GOT3 (cell line): Measurements from ENCODE around the gene SLC24A3.

Experiments
- DNase-seq: peaks from one replicate; lab custom pipeline; 2025; ENCODE audit warnings: mixed read lengths; lab: John Stamatoyannopoulos, UW

Gene SLC24A3

DNA sequence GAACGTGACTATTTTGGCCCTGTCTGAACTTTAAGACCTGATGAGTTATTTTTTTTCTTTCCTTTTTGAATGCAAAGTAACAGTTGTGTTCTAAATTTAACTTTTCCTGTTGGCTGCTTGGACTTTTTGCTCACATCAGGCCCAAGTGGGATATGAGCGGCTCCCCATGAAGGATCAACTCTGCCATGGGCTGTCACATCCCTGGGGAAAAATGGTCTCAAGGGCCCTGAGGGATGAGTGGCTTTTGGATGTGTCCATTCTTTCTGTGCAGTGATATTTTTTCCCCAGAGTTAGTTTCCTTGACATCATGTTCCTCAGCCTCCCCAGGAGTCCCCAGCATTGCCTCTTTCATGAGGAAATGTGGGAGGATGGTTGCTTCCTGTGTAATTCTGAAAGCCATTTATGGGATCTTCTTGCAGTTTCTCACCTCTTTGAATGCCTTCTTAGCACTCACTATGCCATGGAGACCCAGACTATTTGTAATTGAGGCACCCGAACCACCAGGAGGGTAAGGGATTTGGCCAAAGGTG lies 92.5 kb downstream of the SLC24A3 start:
- no peak for DNase-seq

GRCh38 chr20:19308146-19308545 lies 95.7 kb downstream of the SLC24A3 start:
- no peak for DNase-seq

DNA sequence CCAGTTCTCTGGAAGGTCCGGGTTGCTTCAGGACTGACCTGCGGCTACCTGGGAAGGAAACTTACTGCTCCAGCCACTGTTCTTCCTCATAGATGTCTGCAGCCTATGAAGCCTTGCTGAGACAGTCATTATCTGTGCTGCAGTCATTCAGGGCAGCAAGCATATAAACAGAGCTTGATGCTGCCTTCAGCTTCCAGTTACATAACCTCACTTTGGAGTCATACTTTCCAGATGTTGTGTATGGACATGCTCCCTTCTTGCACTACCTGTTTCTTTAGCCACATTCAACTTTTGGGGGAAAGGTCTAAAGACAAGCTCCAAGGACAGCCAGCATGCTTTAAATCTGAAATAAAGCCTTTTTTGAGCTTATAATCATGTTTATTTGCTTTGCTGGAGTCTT lies 98.1 kb downstream of the SLC24A3 start:
- no peak for DNase-seq

GRCh38 chr20:19313342-19314069 lies 101.1 kb downstream of the SLC24A3 start:
- DNase-seq, result no peak

DNA sequence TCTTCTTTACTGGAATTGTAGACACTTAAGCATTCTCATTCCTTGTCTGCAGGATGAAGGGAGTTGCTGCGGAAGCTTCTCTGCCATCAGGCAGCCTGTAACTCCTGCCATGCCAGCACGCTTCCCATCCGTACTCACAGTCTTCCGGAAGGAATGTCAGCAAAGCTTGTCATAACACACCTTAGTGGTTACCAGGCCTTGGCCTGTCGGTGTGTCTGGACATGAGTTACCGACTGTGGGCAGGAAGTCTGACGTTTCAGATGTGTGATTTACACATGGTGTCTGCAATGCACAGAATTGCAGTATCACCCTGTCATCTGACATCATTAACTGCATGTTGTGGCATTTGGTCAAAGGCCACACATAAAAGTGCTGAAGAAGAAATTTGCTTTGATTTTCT lies 102.2 kb downstream of the SLC24A3 start:
- no peak for DNase-seq

DNA sequence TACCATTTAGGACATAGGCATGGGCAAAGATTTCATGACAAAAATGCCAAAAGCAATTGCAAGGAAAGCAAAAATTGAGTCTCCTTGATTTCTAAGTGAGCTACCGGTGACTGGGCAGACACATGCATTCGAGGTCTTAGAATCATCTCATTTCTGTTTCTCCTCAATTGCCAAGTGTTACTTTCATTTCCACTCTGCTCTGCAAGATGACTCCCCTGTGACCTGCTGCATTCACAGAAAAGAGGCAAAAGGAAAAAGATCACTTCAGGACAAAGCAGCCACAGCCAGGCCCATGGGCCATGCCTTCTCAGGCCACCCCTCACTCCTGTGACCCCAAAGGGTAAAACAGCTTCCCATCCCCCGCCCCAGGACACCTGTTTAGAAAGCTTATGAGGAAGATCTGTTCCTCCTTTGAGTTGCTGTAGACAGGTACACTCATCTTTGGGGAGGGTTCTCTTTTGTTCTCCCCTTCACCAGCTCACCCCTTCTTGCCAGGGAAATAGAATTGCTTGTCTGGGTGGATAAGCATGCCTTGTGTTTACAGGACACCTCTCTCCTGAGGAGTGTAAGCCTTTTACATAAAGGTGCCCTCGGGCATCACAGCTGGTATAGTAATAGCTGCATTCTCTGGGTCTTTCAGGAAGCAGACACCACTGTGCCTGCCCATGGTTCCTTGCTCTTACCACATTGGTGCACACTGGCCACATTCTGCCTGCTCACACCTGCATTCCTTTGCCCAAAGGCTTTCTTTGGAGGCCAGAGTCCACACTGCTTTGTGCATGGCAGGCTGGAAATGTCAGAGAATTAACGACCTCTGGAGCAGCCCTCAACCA lies 105.0 kb downstream of the SLC24A3 start:
- no peak for DNase-seq

DNA sequence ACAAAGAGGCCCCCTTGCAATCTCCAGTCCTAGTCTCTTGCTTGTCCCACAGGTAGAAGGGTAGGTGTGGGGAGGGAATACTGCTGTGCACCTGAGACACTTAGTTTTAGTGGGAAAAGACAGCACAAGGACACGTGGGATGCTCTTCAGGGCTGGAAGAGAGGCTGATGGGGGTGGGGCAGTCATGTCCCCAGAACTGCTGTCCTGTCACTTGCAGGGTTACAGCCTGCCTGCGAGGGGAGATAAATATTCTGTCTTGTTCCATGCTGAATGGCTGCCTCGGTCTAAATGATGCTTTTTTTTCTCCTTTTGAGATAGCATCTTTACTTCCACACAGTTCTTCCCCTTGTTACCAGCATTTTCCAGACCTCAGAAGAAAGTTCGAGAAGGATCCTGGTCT lies 106.2 kb downstream of the SLC24A3 start:
- no peak for DNase-seq

DNA sequence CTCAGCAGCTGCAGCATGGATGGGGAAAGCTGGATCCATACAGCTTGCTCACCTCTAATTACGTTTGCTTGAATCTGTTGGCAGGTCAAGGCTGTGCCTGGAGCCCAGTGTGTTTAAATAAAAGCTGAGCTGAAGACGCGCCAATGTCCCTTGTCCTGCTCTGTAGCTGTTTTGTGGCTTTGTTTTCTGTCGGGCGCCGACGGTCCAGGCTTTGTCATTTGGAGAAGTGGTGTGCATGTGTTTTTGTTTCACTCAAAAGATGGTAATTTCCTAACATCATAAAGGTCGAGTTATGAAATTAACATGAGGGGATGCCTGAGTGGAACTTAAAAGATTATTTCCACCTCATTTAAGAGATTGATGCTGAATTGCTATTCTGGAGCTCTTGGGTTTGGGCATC lies 107.6 kb downstream of the SLC24A3 start:
- DNase-seq, result no peak

GRCh38 chr20:19321176-19321575 lies 108.7 kb downstream of the SLC24A3 start:
- DNase-seq, result no peak

- no peak for DNase-seq
Measured at GRCh38 chr20:19322061-19322985, 109.9 kb downstream of the SLC24A3 start.

DNA sequence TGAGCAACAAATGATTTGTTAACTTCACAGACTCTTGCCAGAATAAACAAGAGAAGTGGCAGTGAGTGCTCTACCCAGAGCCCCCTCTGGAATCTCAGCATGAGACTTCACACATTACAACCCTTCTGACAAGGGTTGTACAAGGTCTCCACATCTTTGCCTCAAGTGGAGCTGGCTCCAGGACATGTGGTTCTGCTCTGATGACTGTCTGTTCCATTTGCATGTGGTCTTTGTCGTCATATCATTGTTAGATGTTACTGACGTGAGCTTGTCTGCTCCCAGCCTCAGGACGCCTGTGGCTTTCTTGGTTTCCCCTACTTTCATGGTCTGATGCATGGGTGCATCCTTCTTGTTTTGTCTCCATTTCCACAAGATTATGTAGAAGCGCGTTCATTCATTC lies 115.0 kb downstream of the SLC24A3 start:
- no peak for DNase-seq

- no peak for DNase-seq
Measured at GRCh38 chr20:19328676-19329075, 116.2 kb downstream of the SLC24A3 start.

DNA sequence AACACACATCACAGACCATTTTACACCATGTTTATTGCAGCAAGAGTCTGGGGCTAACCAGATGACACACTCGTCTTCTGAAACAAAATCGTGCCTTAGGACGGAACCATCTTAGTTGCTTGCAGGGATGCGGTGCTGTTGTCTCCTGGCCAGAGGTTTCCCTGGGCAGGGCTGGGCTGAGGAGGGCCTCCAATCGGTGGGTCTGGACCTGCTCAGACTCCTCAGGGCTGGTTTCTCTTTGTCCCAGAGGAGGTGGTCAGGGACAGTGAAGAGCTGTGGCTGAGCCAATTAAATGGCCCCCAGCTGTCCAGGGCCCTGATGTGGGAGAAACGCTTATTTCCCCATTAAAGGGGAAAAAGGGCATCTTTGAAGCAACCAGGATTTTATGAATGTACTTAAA lies 117.6 kb downstream of the SLC24A3 start:
- DNase-seq, result no peak

GRCh38 chr20:19330731-19331130 lies 118.3 kb downstream of the SLC24A3 start:
- DNase-seq, result no peak

DNA sequence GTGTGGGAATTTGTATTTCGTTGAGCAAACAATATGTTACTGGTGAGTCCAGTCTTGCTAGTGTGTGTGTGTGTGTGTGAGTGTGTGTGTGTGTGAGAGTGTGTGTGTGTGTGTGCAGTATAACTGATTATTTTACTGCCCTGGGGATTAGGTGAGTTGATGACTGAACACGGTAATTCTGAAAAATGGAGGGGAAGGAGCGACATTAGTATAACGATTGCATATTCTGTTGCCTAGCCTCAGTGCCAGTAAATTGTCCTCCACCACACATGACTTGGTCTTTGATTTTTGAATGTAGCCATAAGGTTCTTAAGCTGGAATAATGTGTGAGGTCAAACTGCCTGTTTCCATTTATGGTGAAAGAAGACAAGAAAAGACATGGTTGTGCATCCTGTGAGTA lies 121.1 kb downstream of the SLC24A3 start:
- DNase-seq, result no peak

- no peak for DNase-seq
Measured at GRCh38 chr20:19335341-19335740, 122.9 kb downstream of the SLC24A3 start.

DNA sequence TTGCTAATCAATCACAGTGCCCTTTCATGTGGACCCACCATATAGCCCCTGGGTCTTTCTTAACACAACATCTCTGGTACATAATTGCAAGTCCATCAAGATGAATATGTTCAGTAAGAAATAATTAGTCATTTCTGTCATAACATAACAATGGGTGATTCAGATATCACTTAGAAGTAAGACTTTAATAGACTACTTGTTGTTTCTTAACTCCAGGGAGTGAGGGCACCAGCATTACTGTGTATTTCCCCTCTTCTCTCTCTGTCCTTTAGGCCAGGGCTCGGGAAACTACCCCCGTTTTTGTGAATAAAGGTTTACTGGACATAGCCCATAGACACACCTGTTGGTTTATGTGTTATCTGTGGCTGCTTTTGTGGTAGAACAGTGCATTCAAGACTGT lies 123.5 kb downstream of the SLC24A3 start:
- no peak for DNase-seq

DNA sequence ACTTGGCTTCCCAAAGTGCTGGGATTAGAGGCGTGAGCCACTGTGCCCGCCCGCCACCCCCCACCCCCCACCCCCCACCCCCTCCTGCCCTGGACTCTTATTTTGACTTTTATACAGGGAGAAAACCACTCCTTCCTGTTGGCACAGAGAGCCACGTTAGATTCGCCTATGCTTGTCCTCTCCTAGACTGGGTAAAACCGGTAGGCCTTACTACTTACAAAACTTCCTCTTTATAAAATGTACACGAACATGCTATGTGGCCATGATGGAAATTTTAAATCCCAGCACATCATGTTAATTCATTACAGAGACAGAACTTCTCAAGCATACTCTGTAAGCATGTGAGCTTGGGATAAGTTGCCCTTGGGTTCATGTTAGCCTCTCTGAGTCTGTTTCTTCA lies 124.2 kb downstream of the SLC24A3 start:
- no peak for DNase-seq

DNA sequence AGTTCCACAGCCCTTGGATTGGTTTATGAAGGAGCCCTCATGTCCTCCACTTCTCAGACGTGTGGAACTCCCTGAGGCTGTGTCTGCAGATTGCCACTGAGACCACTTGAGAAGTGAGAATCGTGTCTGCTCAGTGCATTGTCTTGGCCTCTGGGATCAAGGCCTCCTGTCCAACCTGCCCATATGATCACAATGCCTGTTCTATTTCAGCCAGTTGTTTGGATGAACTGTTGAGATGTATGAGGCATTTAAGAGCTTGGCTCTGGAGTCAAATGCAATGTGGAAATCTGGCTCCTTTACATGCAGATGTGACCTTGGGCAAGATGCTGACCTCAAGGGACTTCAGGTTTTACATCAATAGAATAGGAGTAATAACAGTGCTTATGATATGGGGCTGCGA lies 125.9 kb downstream of the SLC24A3 start:
- no peak for DNase-seq

GRCh38 chr20:19338960-19339359 lies 126.5 kb downstream of the SLC24A3 start:
- DNase-seq, result no peak

- DNase-seq, result no peak
Measured at GRCh38 chr20:19341348-19342053, 129.1 kb downstream of the SLC24A3 start.

- DNase-seq, result no peak
Measured at GRCh38 chr20:19344341-19344740, 131.9 kb downstream of the SLC24A3 start.
